Neural progenitor cell (in vitro differentiated cells): ENCODE results near the gene LMF1. TPM values are rescaled to one million over a fixed set of nuclear protein-coding genes. Genes with fewer than 3 reads are reported as not detected.

Experiments used
- DNase-seq: peaks from one replicate; pipeline ENCODE4 v3.0.0-alpha.2; 2016; ENCODE audit warnings: low spot score
- H2AFZ ChIP-seq: fragments of 200-600 bp; sonication (generic); replicated peaks from 2 replicates; pipeline ENCODE4 v1.6.1; 2016; ENCODE audit warnings: antibody characterized with exemption
- H3F3A ChIP-seq: fragments of 200-600 bp; sonication (generic); 2 replicates; pipeline ENCODE4 v1.6.1; 2016; ENCODE audit warnings: antibody characterized with exemption, low read depth
- H3K27ac ChIP-seq: fragments of 200-600 bp; sonication (generic); 2 replicates; pipeline ENCODE4 v1.5.1; 2016; ENCODE audit warnings: mild to moderate bottlenecking
- H3K27me3 ChIP-seq: fragments of 200-600 bp; sonication (generic); 2 replicates; pipeline ENCODE4 v1.6.1; 2016; ENCODE audit warnings: mild to moderate bottlenecking, moderate library complexity
- H3K36me3 ChIP-seq: fragments of 200-600 bp; sonication (generic); 2 replicates; pipeline ENCODE4 v1.5.1; 2016
- H3K4me1 ChIP-seq: fragments of 200-600 bp; sonication (generic); 2 replicates; pipeline ENCODE4 v1.6.1; 2016; ENCODE audit warnings: mixed run types
- H3K4me2 ChIP-seq: fragments of 200-600 bp; sonication (generic); 2 replicates; pipeline ENCODE4 v1.6.1; 2016
- H3K4me3 ChIP-seq: fragments of 200-600 bp; sonication (generic); 2 replicates; pipeline ENCODE4 v1.5.1; 2016
- H3K79me2 ChIP-seq: fragments of 200-600 bp; sonication (generic); 2 replicates; pipeline ENCODE4 v1.6.1; 2016; ENCODE audit warnings: low read depth
- H3K9ac ChIP-seq: fragments of 200-600 bp; sonication (generic); 2 replicates; pipeline ENCODE4 v1.6.1; 2016
- H3K9me3 ChIP-seq: fragments of 200-600 bp; sonication (generic); 2 replicates; pipeline ENCODE4 v1.5.1; 2016; ENCODE audit warnings: low read depth
- H4K20me1 ChIP-seq: fragments of 200-600 bp; sonication (generic); 2 replicates; pipeline ENCODE4 v1.6.1; 2016; ENCODE audit warnings: low read depth
- H3K27ac Mint-ChIP-seq: 3 replicates; pipeline ENCODE4 v1.8.0; 2021; ENCODE audit warnings: mixed read lengths
- H3K27me3 Mint-ChIP-seq: 2 replicates; pipeline ENCODE4 v1.8.0; 2022; ENCODE audit warnings: low read depth, mild to moderate bottlenecking, inconsistent platforms, moderate library complexity, mixed read lengths; ENCODE audit not compliant: insufficient read depth
- H3K36me3 Mint-ChIP-seq: 3 replicates; pipeline ENCODE4 v1.8.0; 2021; ENCODE audit warnings: mixed read lengths
- H3K4me1 Mint-ChIP-seq: 3 replicates; pipeline ENCODE4 v1.8.0; 2021; ENCODE audit warnings: mixed read lengths
- H3K4me3 Mint-ChIP-seq: 3 replicates; pipeline ENCODE4 v1.8.0; 2021; ENCODE audit warnings: mild to moderate bottlenecking, moderate library complexity, mixed read lengths
- H3K9me3 Mint-ChIP-seq: 3 replicates; pipeline ENCODE4 v1.8.0; 2020; ENCODE audit warnings: mixed read lengths
- EZH2 ChIP-seq: fragments of 200-600 bp; sonication (generic); IDR thresholded peaks from 2 replicates; pipeline ENCODE4 v1.6.1; 2017; ENCODE audit warnings: antibody characterized with exemption, mild to moderate bottlenecking, moderate library complexity
- EZH2phosphoT487 ChIP-seq: fragments of 200-600 bp; sonication (generic); IDR thresholded peaks from 2 replicates; pipeline ENCODE4 v1.6.1; 2017; ENCODE audit warnings: antibody characterized with exemption
- total RNA-seq: library from RNA; depleted of rRNA; stranded (reverse); fragments of >200 nt; gene quantifications from 2 replicates; pipeline ENCODE4 v1.2.3, GENCODE V29; 2015; ENCODE audit warnings: low replicate concordance
- TF ChIP-seq, protein P1 (sequence below): fragments of 200-600 bp; sonication (generic); IDR thresholded peaks from 2 replicates; pipeline ENCODE4 v1.5.1; 2017; ENCODE audit warnings: antibody characterized with exemption, mild to moderate bottlenecking

The LMF1 gene
- total RNA-seq, 1 donor from 2014 or later, result 3.4 TPM

DNA sequence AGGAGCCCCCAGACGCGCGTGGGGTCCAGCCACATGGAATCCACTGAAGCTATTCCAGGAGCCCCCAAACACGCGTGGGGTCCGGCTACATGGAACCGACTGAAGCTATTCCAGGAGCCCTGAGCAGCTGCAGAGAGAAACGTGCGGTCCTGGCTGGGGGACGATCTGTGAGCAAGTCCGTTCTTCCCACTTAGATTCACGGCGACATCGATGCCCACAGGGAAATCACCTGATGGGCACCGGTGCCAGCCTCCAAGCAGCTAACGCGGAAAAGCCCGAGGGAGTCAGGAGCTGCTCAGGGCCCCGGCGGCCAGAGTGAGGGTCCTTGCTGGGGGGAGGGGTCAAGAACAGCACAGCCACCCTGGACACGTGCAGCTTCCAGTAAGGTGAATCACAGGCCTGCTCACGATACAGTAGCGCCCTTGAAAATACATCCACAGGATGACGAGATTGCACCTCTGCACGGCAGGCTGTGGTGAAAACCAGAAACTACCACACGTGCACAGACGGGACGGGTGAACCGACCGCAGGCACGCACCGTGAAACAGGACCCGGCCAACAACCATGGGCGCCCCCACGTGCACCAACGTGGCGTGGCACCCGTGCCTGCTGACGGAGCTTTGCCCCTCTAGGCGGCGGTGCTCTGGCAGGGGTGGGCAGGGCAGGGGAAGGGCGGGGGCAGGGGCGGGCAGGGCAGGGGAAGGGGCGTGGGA lies 92.6 kb downstream of the LMF1 start:
- Histone ChIP-seq H3F3A (no peaks in the 10 kb centered on the region), H4K20me1 (no peaks in the 10 kb centered on the region), H3K4me2 (no peak overlapping the region), H3K9me3 (no peaks in the 10 kb centered on the region), H3K27ac (no peak overlapping the region), H3K4me3 (no peak overlapping the region), H3K4me1 (no peaks in the 10 kb centered on the region), H3K79me2 (no peaks in the 10 kb centered on the region), H3K27me3 (no peaks in the 10 kb centered on the region), H2AFZ (no peak overlapping the region), H3K9ac (no peak overlapping the region), H3K36me3 (no peaks in the 10 kb centered on the region)
- H3K36me3 Mint-ChIP-seq, result peaks cover 8% of the 10 kb centered on the region
- TF ChIP-seq EZH2phosphoT487, result no peak
- TF ChIP-seq, protein P1, sequence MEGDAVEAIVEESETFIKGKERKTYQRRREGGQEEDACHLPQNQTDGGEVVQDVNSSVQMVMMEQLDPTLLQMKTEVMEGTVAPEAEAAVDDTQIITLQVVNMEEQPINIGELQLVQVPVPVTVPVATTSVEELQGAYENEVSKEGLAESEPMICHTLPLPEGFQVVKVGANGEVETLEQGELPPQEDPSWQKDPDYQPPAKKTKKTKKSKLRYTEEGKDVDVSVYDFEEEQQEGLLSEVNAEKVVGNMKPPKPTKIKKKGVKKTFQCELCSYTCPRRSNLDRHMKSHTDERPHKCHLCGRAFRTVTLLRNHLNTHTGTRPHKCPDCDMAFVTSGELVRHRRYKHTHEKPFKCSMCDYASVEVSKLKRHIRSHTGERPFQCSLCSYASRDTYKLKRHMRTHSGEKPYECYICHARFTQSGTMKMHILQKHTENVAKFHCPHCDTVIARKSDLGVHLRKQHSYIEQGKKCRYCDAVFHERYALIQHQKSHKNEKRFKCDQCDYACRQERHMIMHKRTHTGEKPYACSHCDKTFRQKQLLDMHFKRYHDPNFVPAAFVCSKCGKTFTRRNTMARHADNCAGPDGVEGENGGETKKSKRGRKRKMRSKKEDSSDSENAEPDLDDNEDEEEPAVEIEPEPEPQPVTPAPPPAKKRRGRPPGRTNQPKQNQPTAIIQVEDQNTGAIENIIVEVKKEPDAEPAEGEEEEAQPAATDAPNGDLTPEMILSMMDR, result peak; percentile 51
- peak; percentile 63 for DNase-seq
- H3K9me3 Mint-ChIP-seq, result no peaks in the 10 kb centered on the region
- H3K4me3 Mint-ChIP-seq, result no peak overlapping the region
- no peak overlapping the region for H3K27ac Mint-ChIP-seq
- H3K27me3 Mint-ChIP-seq, result no peaks in the 10 kb centered on the region
- peaks cover 9% of the 10 kb centered on the region for H3K4me1 Mint-ChIP-seq

DNA sequence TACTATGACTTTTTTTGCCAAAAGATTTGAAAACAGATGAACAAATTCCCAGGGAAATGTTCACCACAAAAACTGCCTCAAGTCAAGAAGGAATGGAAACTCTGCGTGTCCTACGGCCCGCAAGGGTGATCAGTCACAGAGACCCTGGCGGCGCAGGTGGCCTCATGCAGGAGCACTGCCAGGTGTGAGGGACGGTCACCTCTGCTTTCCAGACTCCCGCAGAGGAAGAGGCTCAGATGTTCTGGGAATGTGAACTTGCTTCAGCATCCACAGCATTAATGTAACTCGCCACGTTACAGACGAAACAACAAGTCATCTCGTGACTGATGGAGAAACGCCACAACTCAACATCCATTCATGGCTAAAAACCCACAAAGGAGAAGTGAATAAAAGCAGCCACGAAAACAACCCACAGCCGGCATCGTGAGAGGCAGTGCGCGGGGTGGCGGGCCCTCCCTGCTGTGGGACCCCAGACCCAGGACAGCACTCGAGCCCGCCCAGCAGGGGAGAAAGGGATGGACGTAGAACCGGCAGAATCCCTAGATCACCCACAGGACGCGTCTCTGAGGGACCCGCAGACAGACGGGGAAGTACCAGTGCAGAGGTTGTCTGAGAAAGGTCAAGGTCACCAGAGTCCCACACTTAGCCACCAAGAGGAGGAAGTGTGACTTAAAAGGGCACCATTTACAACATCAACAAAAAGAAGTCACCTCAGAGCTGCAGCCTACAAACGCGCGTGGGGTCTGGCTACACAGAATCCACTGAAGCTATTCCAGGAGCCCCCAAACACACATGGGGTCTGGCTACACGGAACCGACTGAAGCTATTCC lies 93.3 kb downstream of the LMF1 start:
- H2AFZ ChIP-seq, result no peak overlapping the region
- H3K9ac ChIP-seq, result no peak overlapping the region
- H4K20me1 ChIP-seq, result no peaks in the 10 kb centered on the region
- peaks cover 8% of the 10 kb centered on the region for H3K36me3 Mint-ChIP-seq
- no peaks in the 10 kb centered on the region for H3K36me3 ChIP-seq
- H3K9me3 ChIP-seq, result no peaks in the 10 kb centered on the region
- no peaks in the 10 kb centered on the region for H3K79me2 ChIP-seq
- no peaks in the 10 kb centered on the region for H3F3A ChIP-seq
- H3K9me3 Mint-ChIP-seq, result no peaks in the 10 kb centered on the region
- DNase-seq, result no peak
- peaks cover 9% of the 10 kb centered on the region for H3K4me1 Mint-ChIP-seq
- no peaks in the 10 kb centered on the region for H3K27me3 ChIP-seq
- no peak overlapping the region for H3K27ac ChIP-seq
- no peak overlapping the region for H3K4me2 ChIP-seq
- no peak for TF ChIP-seq EZH2
- TF ChIP-seq EZH2phosphoT487, result no peak
- TF ChIP-seq, protein P1, result no peak
- no peak overlapping the region for H3K4me3 ChIP-seq
- H3K27me3 Mint-ChIP-seq, result no peaks in the 10 kb centered on the region
- H3K4me1 ChIP-seq, result no peaks in the 10 kb centered on the region
- no peak overlapping the region for H3K27ac Mint-ChIP-seq
- H3K4me3 Mint-ChIP-seq, result no peak overlapping the region

- Histone ChIP-seq H3K79me2 (no peaks in the 10 kb centered on the region), H3K27ac (no peak overlapping the region), H3K4me3 (no peak overlapping the region), H4K20me1 (no peaks in the 10 kb centered on the region), H3K27me3 (no peaks in the 10 kb centered on the region), H3F3A (no peaks in the 10 kb centered on the region), H3K9me3 (no peaks in the 10 kb centered on the region), H3K36me3 (no peaks in the 10 kb centered on the region), H3K4me2 (no peak overlapping the region), H3K9ac (no peak overlapping the region), H2AFZ (no peak overlapping the region), H3K4me1 (no peaks in the 10 kb centered on the region)
- Mint-ChIP-seq H3K4me1 (peaks cover 9% of the 10 kb centered on the region), H3K27me3 (no peaks in the 10 kb centered on the region), H3K36me3 (peaks cover 8% of the 10 kb centered on the region), H3K27ac (peak overlapping the region; percentile 36), H3K9me3 (no peaks in the 10 kb centered on the region), H3K4me3 (no peak overlapping the region)
- TF ChIP-seq EZH2 (no peak), EZH2phosphoT487 (no peak)
- TF ChIP-seq, protein P1, result no peak
- no peak for DNase-seq
Observed at GRCh38 chr16:876523-877241, 94.1 kb downstream of the LMF1 start.
